A549 treated with AZD2906 at 1 μM for 4 hours (cell line): ENCODE results near the gene TAS1R3. TPM values are rescaled to one million over a fixed set of nuclear protein-coding genes. Genes with fewer than 3 reads are reported as not detected.

Source experiments
- total RNA-seq: library from RNA; stranded (reverse); fragments of 200-300 nt; extraction: Qiagen RNA extraction; gene quantifications from 5 replicates; pipeline ENCODE4 v1.2.3, GENCODE V29; 2022

TAS1R3 gene
- 0.09 to 0.26 TPM (median 0.23 TPM) in 5 replicates for total RNA-seq

GRCh38 chr1:1331068-1331965 lies at the start of gene TAS1R3:
TSS of gene TAS1R3 (plus strand) at chr1:1331280. CDS start at chr1:1331346, 66 bp downstream.

GRCh38 chr1:1307923-1308755 lies 22.9 kb upstream of the TAS1R3 start, which contains the start of the genes ACAP3 and PUSL1:
TSS of gene ACAP3 (minus strand) at chr1:1307930. CDS start at chr1:1307815, 115 bp downstream.
TSS of gene PUSL1 (plus strand) at chr1:1308597. CDS start at chr1:1308644, 47 bp downstream.

GRCh38 chr1:1324524-1325287 lies 6.4 kb upstream of the TAS1R3 start, which contains the start of the genes CPTP and INTS11:
TSS of gene CPTP (plus strand) at chr1:1324802. CDS start at chr1:1326911, 2,109 bp downstream.
TSS of gene INTS11 (minus strand) at chr1:1324660. CDS start at chr1:1324608, 52 bp downstream.

GRCh38 chr1:1349256-1350012 lies 18.4 kb downstream of the TAS1R3 start, which contains the start of gene DVL1:
TSS of gene DVL1 (minus strand) at chr1:1349418. CDS start at chr1:1349065, 353 bp downstream.

GRCh38 chr1:1358433-1359271 lies 27.6 kb downstream of the TAS1R3 start, which contains the start of gene MXRA8:
TSS of gene MXRA8 (minus strand) at chr1:1358555. CDS start at chr1:1358504, 51 bp downstream.

GRCh38 chr1:1374929-1375662 lies 44.0 kb downstream of the TAS1R3 start, which contains the start of gene AURKAIP1:
TSS of gene AURKAIP1 (minus strand) at chr1:1375207. CDS start at chr1:1374756, 451 bp downstream.

Other genes starting within 250 kb of the TAS1R3 start
- gene C1orf159, start 215.2 kb upstream of the TAS1R3 start, total RNA-seq: 8.2 to 14.5 TPM (median 13.7 TPM) in 5 replicates
- gene TTLL10, start 157.4 kb upstream of the TAS1R3 start, total RNA-seq: not detected in 5 replicates
- 0.09 to 0.20 TPM (median 0.13 TPM) in 4 of 5 replicates, not detected in the other for gene TNFRSF18, start 124.7 kb upstream of the TAS1R3 start, total RNA-seq
- 0.13 to 0.34 TPM (median 0.20 TPM) in 4 of 5 replicates, not detected in the other for gene TNFRSF4, start 117.1 kb upstream of the TAS1R3 start, total RNA-seq
- gene SDF4, start 99.3 kb upstream of the TAS1R3 start, total RNA-seq: 109 to 135 TPM (median 131 TPM) in 5 replicates
- 11.0 to 19.8 TPM (median 18.8 TPM) in 5 replicates for gene B3GALT6, start 99.0 kb upstream of the TAS1R3 start, total RNA-seq
- gene C1QTNF12, start 84.6 kb upstream of the TAS1R3 start, total RNA-seq: 0.71 to 1.9 TPM (median 1.4 TPM) in 5 replicates
- 36.2 to 50.4 TPM (median 45.1 TPM) in 5 replicates for gene UBE2J2, start 57.4 kb upstream of the TAS1R3 start, total RNA-seq
- 0.52 to 1.3 TPM (median 1.1 TPM) in 5 replicates for gene SCNN1D, start 50.8 kb upstream of the TAS1R3 start, total RNA-seq
- 8.2 to 16.9 TPM (median 14.4 TPM) in 5 replicates for gene ACAP3, start 23.4 kb upstream of the TAS1R3 start, total RNA-seq
- gene PUSL1, start 22.7 kb upstream of the TAS1R3 start, total RNA-seq: 15.8 to 25.3 TPM (median 23.7 TPM) in 5 replicates
- gene INTS11, start 6.6 kb upstream of the TAS1R3 start, total RNA-seq: 46.5 to 63.1 TPM (median 58.1 TPM) in 5 replicates
- 18.3 to 25.4 TPM (median 24.0 TPM) in 5 replicates for gene CPTP, start 6.5 kb upstream of the TAS1R3 start, total RNA-seq
- gene DVL1, start 18.1 kb downstream of the TAS1R3 start, total RNA-seq: 41.0 to 73.2 TPM (median 64.0 TPM) in 5 replicates
- gene MXRA8, start 27.3 kb downstream of the TAS1R3 start, total RNA-seq: 0.11 to 0.36 TPM (median 0.15 TPM) in 4 of 5 replicates, not detected in the other
- 107 to 197 TPM (median 169 TPM) in 5 replicates for gene AURKAIP1, start 43.9 kb downstream of the TAS1R3 start, total RNA-seq
- gene CCNL2, start 68.1 kb downstream of the TAS1R3 start, total RNA-seq: 38.0 to 55.0 TPM (median 48.1 TPM) in 5 replicates
- 128 to 145 TPM (median 135 TPM) in 5 replicates for gene MRPL20, start 76.0 kb downstream of the TAS1R3 start, total RNA-seq
- 0.03 to 0.10 TPM (median 0.07 TPM) in 3 of 5 replicates, not detected in the others for gene ANKRD65, start 90.0 kb downstream of the TAS1R3 start, total RNA-seq
- gene VWA1, start 104.4 kb downstream of the TAS1R3 start, total RNA-seq: 3.7 to 15.9 TPM (median 14.0 TPM) in 5 replicates
- gene ATAD3C, start 118.4 kb downstream of the TAS1R3 start, total RNA-seq: not detected in 5 replicates
- 1.1 to 3.4 TPM (median 2.9 TPM) in 5 replicates for gene ATAD3B, start 140.5 kb downstream of the TAS1R3 start, total RNA-seq
- 28.5 to 38.5 TPM (median 36.5 TPM) in 5 replicates for gene ATAD3A, start 180.9 kb downstream of the TAS1R3 start, total RNA-seq
- 0.36 to 0.75 TPM (median 0.58 TPM) in 4 of 5 replicates, not detected in the other for gene TMEM240, start 209.3 kb downstream of the TAS1R3 start, total RNA-seq
- gene SSU72, start 243.6 kb downstream of the TAS1R3 start, total RNA-seq: 82.0 to 103 TPM (median 101 TPM) in 5 replicates